GM10248 (cell line): ENCODE results near the gene GCNT2.

Experiments used
- CTCF ChIA-PET: fragments of 300-600 bp; sonication (Branson Sonifier 250); formaldehyde crosslinking; extraction: SDS; loops from one replicate; lab custom pipeline; 2021; ENCODE audit warnings: antibody characterized with exemption; lab: Yijun Ruan, JAX
- POLR2A ChIA-PET: fragments of 350-650 bp; sonication (Branson Sonifier 250); formaldehyde crosslinking; extraction: SDS; loops from one replicate; lab custom pipeline; 2020; ENCODE audit warnings: antibody characterized with exemption; lab: Yijun Ruan, JAX
- DNase-seq: peaks from one replicate; pipeline ENCODE4 v3.0.0; 2012; ENCODE audit errors: extremely low spot score
- CTCF ChIP-seq: IDR thresholded peaks from 2 replicates; pipeline ENCODE4 v1.5.1; 2012; ENCODE audit warnings: mild to moderate bottlenecking, low read depth; ENCODE audit errors: extremely low read depth, missing control alignments, control extremely low read depth

Gene GCNT2

GRCh38 chr6:10531942-10532341, 10.8 kb downstream of the GCNT2 start:
- TF ChIP-seq CTCF = no peak
- CTCF ChIA-PET = interaction anchor here (1.4 to 2.7 kb wide), 3 partner anchors 10 to 24 kb away, joined by 4 to 10 read pairs (median 8); partner anchors contain the start of gene GCNT2
- POLR2A ChIA-PET = no interaction called here
- DNase-seq = no peak

GRCh38 chr6:10532392-10532791, 11.2 kb downstream of the GCNT2 start:
- CTCF ChIA-PET = interaction anchor here (1.6 to 2.7 kb wide), 2 partner anchors 11 to 21 kb away, joined by 8 to 10 read pairs; partner anchors contain the start of gene GCNT2
- no peak for DNase-seq
- POLR2A ChIA-PET = no interaction called here
- TF ChIP-seq CTCF = no peak

GRCh38 chr6:10534419-10534762, 13.2 kb downstream of the GCNT2 start:
- ChIA-PET CTCF (interaction anchor here (0.8 to 1.1 kb wide), 2 partner anchors 11 to 53 kb away, joined by 3 read pairs; no protein-coding TSS in a partner anchor), POLR2A (no interaction called here)
- no peak for DNase-seq
- no peak for TF ChIP-seq CTCF

- ChIA-PET POLR2A (no interaction called here), CTCF (interaction anchor here (0.9 to 1.1 kb wide), 2 partner anchors 10 to 265 kb away, joined by 3 read pairs; no protein-coding TSS in a partner anchor)
- no peak for TF ChIP-seq CTCF
- DNase-seq = no peak
These were observed 14.0 kb downstream of the GCNT2 start for GRCh38 chr6:10535193-10535592.

- POLR2A ChIA-PET = no interaction called here
- no peak for TF ChIP-seq CTCF
- CTCF ChIA-PET = no interaction called here
- DNase-seq = no peak
These were observed 16.6 kb downstream of the GCNT2 start for GRCh38 chr6:10537726-10538125.

- ChIA-PET POLR2A (no interaction called here), CTCF (interaction anchor here (0.7 kb wide), 1 partner anchor 15 kb away, joined by 3 read pairs; no protein-coding TSS in a partner anchor)
- no peak for TF ChIP-seq CTCF
- DNase-seq = peak; percentile 46
These were observed 19.1 kb downstream of the GCNT2 start for GRCh38 chr6:10540073-10540746.
